ENCODE data around the gene USP40.

The USP40 gene

GRCh38 chr2:233551491-233551890 lies 15.1 kb downstream of the USP40 start:
- no peak for DNase-seq (ENCODE audit: low read depth)

GRCh38 chr2:233546774-233547173 lies 19.8 kb downstream of the USP40 start:
- no peak for DNase-seq (ENCODE audit: low read depth)

DNA sequence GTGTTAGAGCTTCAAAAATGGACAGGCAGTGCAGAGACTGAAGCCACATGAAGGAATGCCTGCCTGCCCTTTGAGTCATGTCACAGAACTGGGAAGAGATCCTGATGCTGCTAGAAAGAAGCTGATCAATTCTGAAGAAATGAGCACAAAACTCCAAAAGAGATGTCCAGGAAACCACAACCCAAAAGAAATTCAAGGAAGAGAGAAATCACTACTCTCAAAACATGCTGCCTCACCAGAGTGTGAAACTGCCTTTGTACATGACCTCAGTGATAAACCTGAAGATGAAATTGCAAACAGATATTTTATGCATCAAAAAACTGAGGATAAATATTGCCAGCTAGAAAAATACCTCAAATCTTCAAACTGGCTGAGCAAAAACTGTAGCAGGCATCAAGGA lies 20.5 kb downstream of the USP40 start:
- DNase-seq (ENCODE audit: low read depth), result no peak

- DNase-seq (ENCODE audit: low read depth), result no peak
Observed at GRCh38 chr2:233544200-233544610, 22.4 kb downstream of the USP40 start.

DNA sequence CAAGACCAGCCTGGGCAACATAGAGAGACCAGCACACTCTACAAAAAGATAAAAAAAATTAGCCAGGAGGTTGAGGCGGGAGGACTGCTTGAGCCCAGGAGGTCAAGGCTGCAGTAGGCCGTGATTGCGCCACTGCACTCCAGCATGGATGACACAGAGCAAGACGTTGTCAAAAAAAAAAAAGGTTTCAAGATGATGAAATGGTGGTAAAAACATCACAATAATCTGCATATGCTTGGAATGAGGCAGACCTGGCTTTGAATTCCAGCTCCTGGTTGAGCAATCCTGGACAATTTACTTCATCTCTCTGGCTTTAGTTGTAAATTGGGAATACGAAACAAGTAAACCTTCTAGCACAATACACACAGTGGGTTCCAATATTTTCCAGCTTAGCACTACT lies 24.1 kb downstream of the USP40 start:
- peak; percentile 69 for DNase-seq (ENCODE audit: low read depth)

GRCh38 chr2:233538741-233539140 lies 27.8 kb downstream of the USP40 start:
- no peak for DNase-seq (ENCODE audit: low read depth)

DNA sequence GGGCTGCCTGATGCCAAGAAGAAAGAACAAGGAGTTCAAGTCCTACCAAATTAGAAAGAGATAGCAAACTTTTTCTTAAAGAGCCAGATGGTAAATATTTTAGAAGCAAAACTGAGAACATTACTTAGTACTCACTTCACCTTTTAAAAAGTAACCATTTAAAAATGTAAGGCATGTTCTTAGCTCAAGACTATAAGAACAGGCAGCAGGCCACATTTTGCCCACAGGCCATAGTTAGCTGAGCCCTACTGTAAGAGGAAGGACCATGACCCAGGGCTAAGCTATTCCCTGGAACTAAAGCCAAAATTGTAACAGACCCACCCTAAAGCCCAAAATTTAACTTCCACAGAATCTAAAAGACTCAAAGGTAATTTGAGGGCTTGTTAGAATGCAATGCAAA lies 31.3 kb downstream of the USP40 start:
- DNase-seq (ENCODE audit: low read depth), result no peak

GRCh38 chr2:233532971-233533370 lies 33.6 kb downstream of the USP40 start:
- DNase-seq (ENCODE audit: low read depth), result no peak

DNA sequence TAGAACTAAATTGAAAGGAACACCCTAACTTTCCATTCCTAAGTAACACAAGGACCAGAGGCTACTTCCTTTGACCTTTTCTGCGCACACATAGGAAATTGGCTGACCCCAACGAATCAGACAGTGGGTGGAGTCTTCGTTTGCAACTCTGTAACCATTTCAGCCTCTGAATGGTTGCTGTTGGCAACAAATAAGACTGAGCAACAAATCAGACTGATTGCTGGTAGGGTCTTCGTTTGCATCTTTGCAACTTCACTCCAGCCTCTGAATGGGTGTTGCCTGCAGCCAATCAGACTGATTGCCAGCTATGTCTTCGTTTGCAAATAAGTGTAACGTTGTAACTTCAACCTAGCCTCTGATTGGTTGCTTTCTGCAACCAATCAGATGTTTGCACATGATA lies 34.6 kb downstream of the USP40 start:
- DNase-seq (ENCODE audit: low read depth), result no peak

DNA sequence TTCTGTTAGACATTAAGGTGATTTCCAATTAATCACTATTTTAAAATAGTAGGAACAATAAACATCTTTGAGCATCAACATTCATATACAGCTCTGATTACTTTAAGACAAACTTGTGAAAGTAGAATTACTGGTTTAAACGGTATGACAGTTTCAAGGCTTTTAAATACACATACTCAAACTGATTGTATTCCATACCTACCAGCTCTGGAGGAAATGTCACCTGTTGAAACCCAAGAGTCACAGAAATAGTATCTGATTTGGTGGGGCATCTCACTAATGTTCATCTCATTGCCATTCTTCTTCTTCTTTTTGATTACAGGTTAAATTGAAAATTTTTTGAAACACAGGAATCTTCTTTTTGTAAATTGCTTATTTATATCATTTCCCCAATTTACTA lies 36.2 kb downstream of the USP40 start:
- no peak for DNase-seq (ENCODE audit: low read depth)

GRCh38 chr2:233528182-233528581 lies 38.4 kb downstream of the USP40 start:
- DNase-seq (ENCODE audit: low read depth), result no peak

- DNase-seq (ENCODE audit: low read depth), result no peak
Observed at GRCh38 chr2:233525791-233526190, 40.8 kb downstream of the USP40 start.

- DNase-seq (ENCODE audit: low read depth), result no peak
Observed at GRCh38 chr2:233519787-233520611, 46.6 kb downstream of the USP40 start.

DNA sequence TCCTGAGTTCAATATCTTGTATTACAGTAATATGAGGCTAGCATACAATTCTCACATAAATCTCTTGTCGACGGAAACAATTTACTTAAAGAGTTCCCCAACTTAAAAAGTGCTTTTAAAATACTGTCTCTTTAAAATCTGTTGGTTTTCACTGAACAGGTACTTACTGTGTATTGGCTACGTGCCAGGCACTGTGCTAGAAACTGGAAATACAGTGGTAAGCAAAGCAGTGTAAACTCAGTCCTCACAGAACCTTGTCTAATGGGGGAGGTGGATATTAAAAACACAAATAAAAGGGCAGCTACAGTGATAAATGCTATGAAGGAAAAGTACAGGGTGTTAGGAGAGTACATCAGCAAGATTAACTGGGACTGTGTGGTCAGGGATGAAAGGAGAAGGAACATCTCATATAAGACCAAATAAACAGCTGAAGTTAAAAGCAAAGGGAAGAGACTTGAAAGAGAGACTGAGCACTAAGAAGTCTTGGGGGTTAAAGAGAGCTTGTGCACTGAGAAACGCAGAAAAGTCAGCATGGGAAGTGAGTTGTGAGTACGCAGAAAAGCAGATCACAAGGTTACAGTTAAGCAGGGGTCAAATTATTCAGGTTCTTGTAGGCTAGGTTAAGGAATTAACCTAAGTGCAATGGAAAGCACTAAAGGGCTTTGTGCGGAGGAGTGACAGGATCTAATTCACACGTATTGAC lies 52.5 kb downstream of the USP40 start:
- DNase-seq (ENCODE audit: low read depth), result no peak

DNA sequence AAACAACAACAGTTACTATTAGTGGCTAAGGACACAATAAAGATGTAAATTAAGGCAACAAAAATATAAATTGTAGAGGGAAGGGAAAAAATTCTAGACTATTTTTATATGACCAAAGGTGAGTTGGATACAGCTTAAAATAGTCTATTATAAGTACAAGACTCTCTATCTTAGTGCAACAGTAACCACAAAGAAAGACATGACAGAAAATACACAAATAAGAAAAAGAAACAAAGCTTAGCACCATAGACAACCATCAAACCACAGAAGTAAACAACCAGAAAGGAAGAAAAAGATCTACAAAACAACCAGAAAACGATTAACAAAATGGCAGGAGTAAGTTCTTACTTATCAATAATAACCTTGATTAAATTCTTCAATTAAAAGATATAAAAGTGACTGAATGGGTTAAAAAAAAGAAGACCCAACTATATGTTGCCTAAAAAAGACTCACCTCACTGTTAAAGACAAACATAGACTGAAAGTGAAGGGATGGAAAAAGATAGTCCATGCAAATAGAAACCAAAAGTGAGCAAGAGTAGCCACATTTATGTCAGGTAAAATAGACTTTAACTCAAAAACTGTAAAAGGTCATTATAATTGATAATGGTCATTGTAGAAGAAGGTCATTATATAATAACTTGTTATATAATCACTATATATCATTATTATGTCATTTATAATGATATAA lies 62.5 kb downstream of the USP40 start:
- DNase-seq (ENCODE audit: low read depth), result no peak

- no peak for DNase-seq (ENCODE audit: low read depth)
Observed at GRCh38 chr2:233503481-233503880, 63.1 kb downstream of the USP40 start.

GRCh38 chr2:233501198-233502076 lies 65.1 kb downstream of the USP40 start:
- DNase-seq (ENCODE audit: low read depth), result no peak

DNA sequence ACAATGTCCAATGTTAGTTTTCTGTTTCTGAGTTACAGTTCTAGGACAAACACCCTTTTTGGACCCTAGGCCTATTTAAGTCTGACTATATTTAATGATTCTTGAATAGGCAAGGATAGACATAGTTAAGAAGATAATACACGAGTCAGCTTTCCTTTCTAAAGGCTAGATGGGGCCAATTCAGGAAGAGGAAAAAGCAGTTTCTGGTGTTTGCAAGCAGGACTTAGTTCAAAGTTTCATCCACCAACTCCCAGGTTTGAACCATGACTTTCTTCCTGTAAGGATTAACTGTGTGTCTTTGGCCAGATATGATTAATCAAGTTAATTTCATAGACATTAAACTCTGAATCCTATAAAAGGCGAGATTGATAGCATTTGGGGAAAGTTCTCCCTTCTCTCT lies 66.7 kb downstream of the USP40 start:
- DNase-seq (ENCODE audit: low read depth), result no peak

DNA sequence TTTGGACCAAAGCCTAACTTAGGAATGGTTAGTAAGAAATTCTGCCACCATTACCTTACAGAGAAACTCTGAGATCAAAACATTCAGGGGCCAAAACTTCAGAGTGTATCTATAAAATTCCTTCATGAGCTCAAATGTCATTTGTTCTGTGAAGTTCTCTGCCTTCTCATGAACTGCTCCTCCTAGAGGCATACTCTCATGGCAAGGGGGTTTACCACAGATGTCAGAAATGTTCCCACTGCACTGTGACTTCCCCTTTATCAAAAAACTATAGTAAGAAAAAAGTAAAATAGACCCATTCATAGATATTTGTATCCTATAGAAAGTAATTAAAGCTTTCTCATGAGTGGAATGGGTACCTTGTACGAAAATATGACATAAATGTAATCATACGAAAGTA lies 68.5 kb downstream of the USP40 start:
- DNase-seq (ENCODE audit: low read depth), result no peak

DNA sequence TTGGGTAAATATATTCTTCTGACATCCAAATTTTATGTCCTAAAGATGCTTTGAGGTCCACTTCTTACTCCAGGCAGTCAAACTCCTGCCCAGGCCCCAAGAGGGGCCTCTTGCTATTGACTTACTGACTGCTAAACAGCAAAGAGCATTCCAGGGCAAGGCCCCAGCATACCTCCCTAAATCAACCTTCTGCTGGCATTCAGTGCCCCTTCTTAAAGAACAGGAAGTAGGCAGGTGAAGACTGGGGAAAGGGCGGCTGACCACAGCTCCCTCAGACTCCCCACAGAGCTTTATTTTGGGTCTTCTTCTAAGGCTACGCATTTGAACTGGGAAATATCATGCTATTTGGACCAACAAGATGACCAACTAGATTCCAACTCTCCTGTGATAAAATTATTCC lies 68.9 kb downstream of the USP40 start:
- no peak for DNase-seq (ENCODE audit: low read depth)

GRCh38 chr2:233495503-233496496 lies 70.8 kb downstream of the USP40 start:
- no peak for DNase-seq (ENCODE audit: low read depth)
